HEK293 (cell line): ENCODE results near the gene G2E3.

Experiments used
- CTCF ChIA-PET: fragments of 350-600 bp; formaldehyde crosslinking; extraction: SDS; loops from one replicate; lab custom pipeline; 2021; ENCODE audit warnings: antibody characterized with exemption; lab: Yijun Ruan, JAX
- POLR2A ChIA-PET: fragments of 300-600 bp; formaldehyde crosslinking; extraction: SDS; loops from one replicate; lab custom pipeline; 2020; ENCODE audit warnings: antibody characterized with exemption, inconsistent platforms; lab: Yijun Ruan, JAX
- H3K27ac ChIP-seq: fragments of 200-500 bp; sonication (Bioruptor generic); 2 replicates; pipeline ENCODE4 v1.5.1; 2014; ENCODE audit warnings: low read depth, low read length, control low read depth, inconsistent platforms; ENCODE audit errors: extremely low read depth
- H3K36me3 ChIP-seq, 2 experiments: fragments of 200-500 bp in 1 of 2; sonication (Bioruptor generic) in 1 of 2; 1 replicate in 1 of 2; 2 replicates in 1 of 2; pipeline ENCODE4 v1.5.1; 2014 to 2017; ENCODE audit warnings: inconsistent platforms in 2 of 2, low read length in 2 of 2; ENCODE audit not compliant: control insufficient read depth in 2 of 2, insufficient read depth in 1 of 2
- H3K4me1 ChIP-seq: fragments of 200-500 bp; sonication (Bioruptor generic); 2 replicates; pipeline ENCODE4 v1.5.1; 2014; ENCODE audit warnings: mild to moderate bottlenecking, low read length, inconsistent platforms; ENCODE audit not compliant: control insufficient read depth, insufficient read depth
- H3K4me3 ChIP-seq: 2 replicates; pipeline ENCODE4 v1.5.1; 2011; ENCODE audit warnings: low read depth, mild to moderate bottlenecking, control low read depth, low read length, moderate library complexity
- H3K9me3 ChIP-seq: fragments of 200-500 bp; sonication (Bioruptor generic); 2 replicates; pipeline ENCODE4 v1.5.1; 2014; ENCODE audit warnings: low read depth, low read length, inconsistent platforms; ENCODE audit not compliant: control insufficient read depth, insufficient read depth
- GLIS1 ChIP-seq: fragments of 450-650 bp; formaldehyde crosslinking; IDR thresholded peaks from 2 replicates; pipeline ENCODE4 v1.5.1; 2016; ENCODE audit warnings: missing biosample characterization, missing genetic modification characterization
- MYNN ChIP-seq: fragments of 450-650 bp; formaldehyde crosslinking; IDR thresholded peaks from 2 replicates; pipeline ENCODE4 v1.5.1; 2016; ENCODE audit warnings: missing biosample characterization, missing genetic modification characterization, borderline replicate concordance
- PRDM1 ChIP-seq: fragments of 450-650 bp; formaldehyde crosslinking; IDR thresholded peaks from 2 replicates; pipeline ENCODE4; 2016; ENCODE audit warnings: missing biosample characterization, missing genetic modification characterization
- REPIN1 ChIP-seq: fragments of 450-650 bp; formaldehyde crosslinking; IDR thresholded peaks from 2 replicates; pipeline ENCODE4 v1.5.1; 2017; ENCODE audit warnings: missing biosample characterization, missing genetic modification characterization, low read depth
- ZBTB17 ChIP-seq: fragments of 450-650 bp; formaldehyde crosslinking; IDR thresholded peaks from 2 replicates; pipeline ENCODE4 v1.5.1; 2016; ENCODE audit warnings: missing biosample characterization, missing genetic modification characterization
- ZBTB48 ChIP-seq: fragments of 450-650 bp; formaldehyde crosslinking; IDR thresholded peaks from 2 replicates; pipeline ENCODE4 v1.5.1; 2016; ENCODE audit warnings: missing biosample characterization, missing genetic modification characterization
- ZBTB8A ChIP-seq: fragments of 450-650 bp; formaldehyde crosslinking; IDR thresholded peaks from 2 replicates; pipeline ENCODE4 v1.5.1; 2016; ENCODE audit warnings: missing biosample characterization, missing genetic modification characterization
- ZNF19 ChIP-seq: fragments of 450-650 bp; formaldehyde crosslinking; IDR thresholded peaks from 2 replicates; pipeline ENCODE4; 2016; ENCODE audit warnings: missing biosample characterization, missing genetic modification characterization, low read depth
- ZNF600 ChIP-seq: fragments of 450-650 bp; formaldehyde crosslinking; IDR thresholded peaks from 2 replicates; pipeline ENCODE4 v1.5.1; 2016; ENCODE audit warnings: missing biosample characterization, missing genetic modification characterization
- TF ChIP-seq, protein P1 (sequence below): fragments of 450-650 bp; formaldehyde crosslinking; IDR thresholded peaks from 2 replicates; pipeline ENCODE4 v1.5.1; 2016; ENCODE audit warnings: missing biosample characterization, missing genetic modification characterization
- TF ChIP-seq, protein P2 (sequence below): fragments of 450-650 bp; formaldehyde crosslinking; IDR thresholded peaks from 2 replicates; pipeline ENCODE4 v1.5.1; 2016; ENCODE audit warnings: missing biosample characterization, missing genetic modification characterization, low read depth
- TF ChIP-seq, protein P3 (sequence below): fragments of 450-650 bp; formaldehyde crosslinking; IDR thresholded peaks from 2 replicates; pipeline ENCODE4 v1.5.1; 2016; ENCODE audit warnings: missing biosample characterization, missing genetic modification characterization
- TF ChIP-seq, protein P4 (sequence below): fragments of 450-650 bp; formaldehyde crosslinking; IDR thresholded peaks from 2 replicates; pipeline ENCODE4 v1.5.1; 2016; ENCODE audit warnings: missing biosample characterization, missing genetic modification characterization
- TF ChIP-seq, protein P5 (sequence below): fragments of 450-650 bp; IDR thresholded peaks from 2 replicates; pipeline ENCODE4 v1.5.1; 2018; ENCODE audit warnings: missing biosample characterization, missing genetic modification characterization

G2E3 gene

DNA sequence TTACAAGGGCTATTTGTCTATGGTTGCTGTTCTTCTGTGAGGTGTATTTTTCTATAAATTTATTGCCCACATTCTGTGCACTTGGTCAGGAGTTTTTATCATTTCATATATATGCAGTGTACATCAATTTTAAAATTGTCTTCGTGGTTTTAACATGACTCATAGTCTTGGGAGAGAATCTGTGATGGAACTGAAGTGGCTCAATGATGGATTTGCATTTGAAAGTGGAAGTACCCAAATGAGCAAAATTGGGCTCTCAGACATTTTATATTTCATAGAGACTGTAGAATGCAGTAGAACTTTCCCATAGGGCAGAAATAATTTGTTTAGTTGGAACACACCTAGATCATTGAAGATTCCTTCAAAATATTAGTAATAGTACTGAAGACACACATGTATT, 61.2 kb downstream of the G2E3 start:
- H3K36me3 ChIP-seq, result peaks cover 19 to 22% of the 10 kb centered on the region in 2 experiments; a peak in 2 of 3 replicates
- H3K4me1 ChIP-seq, result peaks cover 4% of the 10 kb centered on the region; the same call in 1 of the 2 replicates
- no peaks in the 10 kb centered on the region for H3K9me3 ChIP-seq
- no peak overlapping the region for H3K27ac ChIP-seq
- ChIA-PET POLR2A (no interaction called here), CTCF (no interaction called here)
- no peak overlapping the region for H3K4me3 ChIP-seq
- TF ChIP-seq, protein P1, sequence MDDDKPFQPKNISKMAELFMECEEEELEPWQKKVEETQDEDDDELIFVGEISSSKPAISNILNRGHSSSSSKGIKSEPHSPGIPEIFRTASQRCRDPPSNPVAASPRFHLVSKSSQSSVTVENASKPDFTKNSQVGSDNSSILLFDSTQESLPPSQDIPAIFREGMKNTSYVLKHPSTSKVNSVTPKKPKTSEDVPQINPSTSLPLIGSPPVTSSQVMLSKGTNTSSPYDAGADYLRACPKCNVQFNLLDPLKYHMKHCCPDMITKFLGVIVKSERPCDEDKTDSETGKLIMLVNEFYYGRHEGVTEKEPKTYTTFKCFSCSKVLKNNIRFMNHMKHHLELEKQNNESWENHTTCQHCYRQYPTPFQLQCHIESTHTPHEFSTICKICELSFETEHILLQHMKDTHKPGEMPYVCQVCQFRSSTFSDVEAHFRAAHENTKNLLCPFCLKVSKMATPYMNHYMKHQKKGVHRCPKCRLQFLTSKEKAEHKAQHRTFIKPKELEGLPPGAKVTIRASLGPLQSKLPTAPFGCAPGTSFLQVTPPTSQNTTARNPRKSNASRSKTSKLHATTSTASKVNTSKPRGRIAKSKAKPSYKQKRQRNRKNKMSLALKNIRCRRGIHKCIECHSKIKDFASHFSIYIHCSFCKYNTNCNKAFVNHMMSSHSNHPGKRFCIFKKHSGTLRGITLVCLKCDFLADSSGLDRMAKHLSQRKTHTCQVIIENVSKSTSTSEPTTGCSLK (tag by site-specific recombination), result no peak
- peak; percentile 35; the same call in 1 of the 2 replicates for TF ChIP-seq ZNF600 (tag by site-specific recombination)
- TF ChIP-seq, all 188 proteins: peak for 1

DNA sequence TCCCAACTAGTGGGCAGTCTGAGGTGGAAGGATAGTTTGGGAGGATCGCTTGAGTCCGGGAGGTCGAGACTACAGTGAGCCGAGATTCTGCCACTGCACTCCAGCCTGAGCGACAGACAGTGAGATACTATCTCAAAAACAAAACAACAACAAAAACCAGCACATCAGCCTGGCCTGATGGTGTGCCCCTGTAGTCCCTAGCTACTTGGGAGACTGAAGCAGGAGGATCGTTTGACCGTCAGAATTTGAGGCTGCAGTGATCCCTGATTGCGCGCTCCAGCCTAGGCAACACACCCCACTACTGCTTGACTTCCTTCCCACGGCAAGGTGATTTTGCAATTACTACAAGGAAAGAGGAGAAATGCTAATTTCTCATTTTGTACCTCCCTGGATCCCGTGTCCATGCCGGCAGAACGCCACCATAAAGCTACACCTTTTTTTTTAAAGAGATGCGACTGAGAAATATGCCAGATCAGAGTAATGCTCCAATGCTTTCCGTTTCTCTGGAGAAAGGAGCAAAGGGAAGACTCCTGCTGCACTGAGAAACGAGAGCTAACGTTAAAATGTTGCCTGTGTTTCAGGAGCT, 62.5 kb downstream of the G2E3 start:
- Histone ChIP-seq H3K36me3 (peaks cover 9 to 14% of the 10 kb centered on the region in 2 experiments; a peak in 2 of 3 replicates), H3K4me3 (peak overlapping the region; percentile 97), H3K9me3 (no peaks in the 10 kb centered on the region), H3K27ac (peak overlapping the region; percentile 64), H3K4me1 (peaks cover 4% of the 10 kb centered on the region; the same call in 1 of the 2 replicates)
- peak; percentile 30; the same call in 1 of the 2 replicates for TF ChIP-seq GLIS1 (tag by site-specific recombination)
- TF ChIP-seq, protein P2, sequence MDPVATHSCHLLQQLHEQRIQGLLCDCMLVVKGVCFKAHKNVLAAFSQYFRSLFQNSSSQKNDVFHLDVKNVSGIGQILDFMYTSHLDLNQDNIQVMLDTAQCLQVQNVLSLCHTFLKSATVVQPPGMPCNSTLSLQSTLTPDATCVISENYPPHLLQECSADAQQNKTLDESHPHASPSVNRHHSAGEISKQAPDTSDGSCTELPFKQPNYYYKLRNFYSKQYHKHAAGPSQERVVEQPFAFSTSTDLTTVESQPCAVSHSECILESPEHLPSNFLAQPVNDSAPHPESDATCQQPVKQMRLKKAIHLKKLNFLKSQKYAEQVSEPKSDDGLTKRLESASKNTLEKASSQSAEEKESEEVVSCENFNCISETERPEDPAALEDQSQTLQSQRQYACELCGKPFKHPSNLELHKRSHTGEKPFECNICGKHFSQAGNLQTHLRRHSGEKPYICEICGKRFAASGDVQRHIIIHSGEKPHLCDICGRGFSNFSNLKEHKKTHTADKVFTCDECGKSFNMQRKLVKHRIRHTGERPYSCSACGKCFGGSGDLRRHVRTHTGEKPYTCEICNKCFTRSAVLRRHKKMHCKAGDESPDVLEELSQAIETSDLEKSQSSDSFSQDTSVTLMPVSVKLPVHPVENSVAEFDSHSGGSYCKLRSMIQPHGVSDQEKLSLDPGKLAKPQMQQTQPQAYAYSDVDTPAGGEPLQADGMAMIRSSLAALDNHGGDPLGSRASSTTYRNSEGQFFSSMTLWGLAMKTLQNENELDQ, result no peak
- TF ChIP-seq, protein P3, sequence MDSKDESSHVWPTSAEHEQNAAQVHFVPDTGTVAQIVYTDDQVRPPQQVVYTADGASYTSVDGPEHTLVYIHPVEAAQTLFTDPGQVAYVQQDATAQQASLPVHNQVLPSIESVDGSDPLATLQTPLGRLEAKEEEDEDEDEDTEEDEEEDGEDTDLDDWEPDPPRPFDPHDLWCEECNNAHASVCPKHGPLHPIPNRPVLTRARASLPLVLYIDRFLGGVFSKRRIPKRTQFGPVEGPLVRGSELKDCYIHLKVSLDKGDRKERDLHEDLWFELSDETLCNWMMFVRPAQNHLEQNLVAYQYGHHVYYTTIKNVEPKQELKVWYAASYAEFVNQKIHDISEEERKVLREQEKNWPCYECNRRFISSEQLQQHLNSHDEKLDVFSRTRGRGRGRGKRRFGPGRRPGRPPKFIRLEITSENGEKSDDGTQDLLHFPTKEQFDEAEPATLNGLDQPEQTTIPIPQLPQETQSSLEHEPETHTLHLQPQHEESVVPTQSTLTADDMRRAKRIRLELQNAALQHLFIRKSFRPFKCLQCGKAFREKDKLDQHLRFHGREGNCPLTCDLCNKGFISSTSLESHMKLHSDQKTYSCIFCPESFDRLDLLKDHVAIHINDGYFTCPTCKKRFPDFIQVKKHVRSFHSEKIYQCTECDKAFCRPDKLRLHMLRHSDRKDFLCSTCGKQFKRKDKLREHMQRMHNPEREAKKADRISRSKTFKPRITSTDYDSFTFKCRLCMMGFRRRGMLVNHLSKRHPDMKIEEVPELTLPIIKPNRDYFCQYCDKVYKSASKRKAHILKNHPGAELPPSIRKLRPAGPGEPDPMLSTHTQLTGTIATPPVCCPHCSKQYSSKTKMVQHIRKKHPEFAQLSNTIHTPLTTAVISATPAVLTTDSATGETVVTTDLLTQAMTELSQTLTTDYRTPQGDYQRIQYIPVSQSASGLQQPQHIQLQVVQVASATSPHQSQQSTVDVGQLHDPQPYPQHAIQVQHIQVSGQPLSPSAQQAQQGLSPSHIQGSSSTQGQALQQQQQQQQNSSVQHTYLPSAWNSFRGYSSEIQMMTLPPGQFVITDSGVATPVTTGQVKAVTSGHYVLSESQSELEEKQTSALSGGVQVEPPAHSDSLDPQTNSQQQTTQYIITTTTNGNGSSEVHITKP, result peak; percentile 37
- peak; percentile 65; the same call in 1 of the 2 replicates for TF ChIP-seq ZBTB48 (tag by site-specific recombination)
- TF ChIP-seq PRDM1 (tag by site-specific recombination), result peak; percentile 49; the same call in 1 of the 2 replicates
- TF ChIP-seq, protein P4, sequence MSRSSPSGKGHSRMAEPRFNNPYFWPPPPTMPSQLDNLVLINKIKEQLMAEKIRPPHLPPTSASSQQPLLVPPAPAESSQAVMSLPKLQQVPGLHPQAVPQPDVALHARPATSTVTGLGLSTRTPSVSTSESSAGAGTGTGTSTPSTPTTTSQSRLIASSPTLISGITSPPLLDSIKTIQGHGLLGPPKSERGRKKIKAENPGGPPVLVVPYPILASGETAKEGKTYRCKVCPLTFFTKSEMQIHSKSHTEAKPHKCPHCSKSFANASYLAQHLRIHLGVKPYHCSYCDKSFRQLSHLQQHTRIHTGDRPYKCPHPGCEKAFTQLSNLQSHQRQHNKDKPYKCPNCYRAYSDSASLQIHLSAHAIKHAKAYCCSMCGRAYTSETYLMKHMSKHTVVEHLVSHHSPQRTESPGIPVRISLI (tag by site-specific recombination), result peak; percentile 66; the same call in 1 of the 2 replicates
- peak; percentile 68 for TF ChIP-seq ZBTB17 (tag by site-specific recombination)
- TF ChIP-seq MYNN (tag by site-specific recombination), result no peak
- TF ChIP-seq, protein P5, sequence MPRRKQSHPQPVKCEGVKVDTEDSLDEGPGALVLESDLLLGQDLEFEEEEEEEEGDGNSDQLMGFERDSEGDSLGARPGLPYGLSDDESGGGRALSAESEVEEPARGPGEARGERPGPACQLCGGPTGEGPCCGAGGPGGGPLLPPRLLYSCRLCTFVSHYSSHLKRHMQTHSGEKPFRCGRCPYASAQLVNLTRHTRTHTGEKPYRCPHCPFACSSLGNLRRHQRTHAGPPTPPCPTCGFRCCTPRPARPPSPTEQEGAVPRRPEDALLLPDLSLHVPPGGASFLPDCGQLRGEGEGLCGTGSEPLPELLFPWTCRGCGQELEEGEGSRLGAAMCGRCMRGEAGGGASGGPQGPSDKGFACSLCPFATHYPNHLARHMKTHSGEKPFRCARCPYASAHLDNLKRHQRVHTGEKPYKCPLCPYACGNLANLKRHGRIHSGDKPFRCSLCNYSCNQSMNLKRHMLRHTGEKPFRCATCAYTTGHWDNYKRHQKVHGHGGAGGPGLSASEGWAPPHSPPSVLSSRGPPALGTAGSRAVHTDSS (tag by site-specific recombination), result no peak
- no peak for TF ChIP-seq ZBTB8A (tag by site-specific recombination)
- 0 out of 2 replicates have a peak, but pooled peaks have one; percentile 68 for TF ChIP-seq ZNF600 (tag by site-specific recombination)
- TF ChIP-seq REPIN1 (tag by site-specific recombination), result no peak
- TF ChIP-seq ZNF19 (tag by site-specific recombination), result no peak
- POLR2A ChIA-PET, result interaction anchor here (0.7 kb wide), 3 partner anchors 10 to 70 kb away, joined by 3 read pairs; no protein-coding TSS in a partner anchor
- CTCF ChIA-PET, result interaction anchor here (0.7 kb wide), 2 partner anchors 32 to 351 kb away, joined by 3 read pairs; no protein-coding TSS in a partner anchor
